Measurements from ENCODE around the gene AQP12B.

AQP12B gene

DNA sequence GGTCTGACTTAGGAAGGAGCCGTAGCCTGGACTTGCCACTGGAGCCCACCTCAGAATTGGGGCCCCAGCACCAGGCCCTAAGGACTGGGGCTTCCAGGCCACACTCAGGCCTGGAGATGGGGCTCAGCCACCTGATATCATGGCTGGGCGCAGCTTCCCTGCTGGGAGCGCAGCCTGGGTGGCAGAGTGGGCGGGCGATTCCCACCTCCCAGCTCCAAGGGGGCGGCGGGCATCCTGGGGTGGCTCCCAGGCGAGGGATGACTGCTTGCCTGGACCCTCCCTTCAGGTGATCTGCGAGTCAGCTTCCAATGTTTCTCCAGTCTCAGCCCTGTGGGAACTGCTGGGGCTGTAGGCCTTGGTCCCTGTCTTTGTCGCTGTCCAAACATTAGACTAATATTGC, 37.3 kb downstream of the AQP12B start:
- no peaks in the 10 kb centered on the region for H3K36me3 ChIP-seq (ENCODE audit: insufficient read depth, low read length)
- H4K20me1 ChIP-seq (ENCODE audit: insufficient read depth, low read length) = peaks cover 9% of the 10 kb centered on the region; the same call in 1 of the 2 replicates
- H3K79me2 ChIP-seq (ENCODE audit: insufficient read depth, low read length) = no peaks in the 10 kb centered on the region
- no peak for ATAC-seq (ENCODE audit: insufficient read depth, low read depth)
- no peaks in the 10 kb centered on the region for H3K9me3 ChIP-seq (ENCODE audit: insufficient read depth, low read length, severe bottlenecking)
- no peak overlapping the region for H3K27ac ChIP-seq (ENCODE audit: low read length)
- H3K27me3 ChIP-seq (ENCODE audit: insufficient read depth, low read length, poor library complexity) = peaks cover 13% of the 10 kb centered on the region
- no peak overlapping the region for H3K9ac ChIP-seq (ENCODE audit: low read depth, low read length)
- no peak overlapping the region for H3K4me2 ChIP-seq (ENCODE audit: insufficient read depth, low read length)
- no peak for DNase-seq
- H3K4me3 ChIP-seq (ENCODE audit: low read depth in 1 of 2, low read length in 2 of 2) = no peak overlapping the region
- no peak overlapping the region for H2AFZ ChIP-seq (ENCODE audit: low read depth, low read length)
- TF ChIP-seq CTCF (IDR thresholded peaks at IDR 0.05; ENCODE audit: borderline replicate concordance, extremely low read depth, low read length, poor library complexity, severe bottlenecking) (no peak), EZH2 (IDR thresholded peaks at IDR 0.05; ENCODE audit: borderline replicate concordance, low read depth, low read length, severe bottlenecking) (no peak)
- H3K4me1 ChIP-seq (ENCODE audit: insufficient read depth, low read length) = no peaks in the 10 kb centered on the region

DNA sequence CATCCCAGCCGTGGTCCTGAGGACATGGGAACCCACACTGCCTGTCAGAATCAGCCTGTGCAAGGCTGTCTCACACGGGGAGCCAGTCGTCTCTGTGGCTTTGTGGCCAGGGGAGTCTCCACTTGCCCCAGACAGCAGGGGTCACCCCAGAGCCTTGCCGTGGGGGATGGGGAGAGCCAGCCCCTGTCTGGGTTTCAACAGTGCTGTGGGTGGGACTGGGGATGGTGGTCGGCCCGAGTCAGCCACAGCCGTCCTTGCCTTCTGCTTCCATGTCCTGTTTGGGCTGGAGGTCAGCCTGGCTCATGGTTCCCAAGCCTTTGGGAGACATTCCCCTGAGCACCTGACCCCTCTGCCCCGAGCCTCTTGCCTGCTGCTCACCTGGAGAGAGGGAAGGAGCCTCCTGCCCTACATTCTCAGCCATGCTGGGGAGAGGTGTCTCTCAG, 37.8 kb downstream of the AQP12B start:
- no peaks in the 10 kb centered on the region for H3K36me3 ChIP-seq (ENCODE audit: insufficient read depth, low read length)
- TF ChIP-seq CTCF (IDR thresholded peaks at IDR 0.05; ENCODE audit: borderline replicate concordance, extremely low read depth, low read length, poor library complexity, severe bottlenecking) (no peak), EZH2 (IDR thresholded peaks at IDR 0.05; ENCODE audit: borderline replicate concordance, low read depth, low read length, severe bottlenecking) (no peak)
- no peaks in the 10 kb centered on the region for H3K9me3 ChIP-seq (ENCODE audit: insufficient read depth, low read length, severe bottlenecking)
- H3K4me3 ChIP-seq (ENCODE audit: low read depth in 1 of 2, low read length in 2 of 2) = no peak overlapping the region
- no peak overlapping the region for H3K27ac ChIP-seq (ENCODE audit: low read length)
- peaks cover 9% of the 10 kb centered on the region; the same call in 1 of the 2 replicates for H4K20me1 ChIP-seq (ENCODE audit: insufficient read depth, low read length)
- no peak overlapping the region for H3K4me2 ChIP-seq (ENCODE audit: insufficient read depth, low read length)
- no peak for DNase-seq
- H3K79me2 ChIP-seq (ENCODE audit: insufficient read depth, low read length) = no peaks in the 10 kb centered on the region
- H3K9ac ChIP-seq (ENCODE audit: low read depth, low read length) = no peak overlapping the region
- H3K27me3 ChIP-seq (ENCODE audit: insufficient read depth, low read length, poor library complexity) = peaks cover 9% of the 10 kb centered on the region
- no peaks in the 10 kb centered on the region for H3K4me1 ChIP-seq (ENCODE audit: insufficient read depth, low read length)
- ATAC-seq (ENCODE audit: insufficient read depth, low read depth) = no peak
- no peak overlapping the region for H2AFZ ChIP-seq (ENCODE audit: low read depth, low read length)

DNA sequence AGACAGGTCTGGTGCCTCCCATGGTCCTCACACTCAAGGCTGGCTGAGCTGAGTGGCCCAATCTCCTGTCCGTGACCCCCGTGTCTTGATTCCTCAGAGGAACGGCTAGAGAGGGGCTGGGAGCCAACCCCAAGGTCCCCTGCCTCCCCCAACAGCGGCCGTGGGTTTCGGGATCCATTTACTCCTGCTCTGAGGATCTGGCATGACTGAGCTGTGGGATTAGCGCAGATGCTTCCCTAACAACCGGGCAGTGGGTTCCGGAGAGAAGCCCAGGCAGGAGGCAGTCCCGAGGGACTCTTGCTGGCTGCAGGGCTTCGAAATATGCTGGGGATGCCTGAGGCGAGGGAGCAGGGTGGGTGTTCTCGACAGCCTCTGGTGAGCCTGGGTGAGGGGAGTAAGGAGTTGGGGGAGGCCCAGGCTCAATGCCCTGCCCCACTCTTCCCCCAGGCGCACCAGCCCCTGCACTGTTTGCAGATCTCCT, 38.5 kb downstream of the AQP12B start:
- H2AFZ ChIP-seq (ENCODE audit: low read depth, low read length) = no peak overlapping the region
- H3K27ac ChIP-seq (ENCODE audit: low read length) = no peak overlapping the region
- no peak; the same call in 2 of the 3 replicates for ATAC-seq (ENCODE audit: insufficient read depth, low read depth)
- H3K9ac ChIP-seq (ENCODE audit: low read depth, low read length) = no peak overlapping the region
- no peaks in the 10 kb centered on the region for H3K36me3 ChIP-seq (ENCODE audit: insufficient read depth, low read length)
- H3K4me2 ChIP-seq (ENCODE audit: insufficient read depth, low read length) = no peak overlapping the region
- DNase-seq = no peak
- H3K4me3 ChIP-seq (ENCODE audit: low read depth in 1 of 2, low read length in 2 of 2) = no peak overlapping the region
- H4K20me1 ChIP-seq (ENCODE audit: insufficient read depth, low read length) = peaks cover 9% of the 10 kb centered on the region; the same call in 1 of the 2 replicates
- no peaks in the 10 kb centered on the region for H3K79me2 ChIP-seq (ENCODE audit: insufficient read depth, low read length)
- no peaks in the 10 kb centered on the region for H3K4me1 ChIP-seq (ENCODE audit: insufficient read depth, low read length)
- H3K27me3 ChIP-seq (ENCODE audit: insufficient read depth, low read length, poor library complexity) = peaks cover 9% of the 10 kb centered on the region
- TF ChIP-seq EZH2 (IDR thresholded peaks at IDR 0.05; ENCODE audit: borderline replicate concordance, low read depth, low read length, severe bottlenecking) (no peak), CTCF (IDR thresholded peaks at IDR 0.05; ENCODE audit: borderline replicate concordance, extremely low read depth, low read length, poor library complexity, severe bottlenecking) (no peak)
- H3K9me3 ChIP-seq (ENCODE audit: insufficient read depth, low read length, severe bottlenecking) = no peaks in the 10 kb centered on the region

GRCh38 chr2:240643811-240644150, 38.9 kb downstream of the AQP12B start:
- ATAC-seq (ENCODE audit: insufficient read depth, low read depth) = no peak
- no peaks in the 10 kb centered on the region for H3K79me2 ChIP-seq (ENCODE audit: insufficient read depth, low read length)
- TF ChIP-seq CTCF (IDR thresholded peaks at IDR 0.05; ENCODE audit: borderline replicate concordance, extremely low read depth, low read length, poor library complexity, severe bottlenecking) = no peak
- TF ChIP-seq EZH2 (IDR thresholded peaks at IDR 0.05; ENCODE audit: borderline replicate concordance, low read depth, low read length, severe bottlenecking) = no peak

More at GRCh38 chr2:240643811-240644150, 38.9 kb downstream of the AQP12B start:
- peaks cover 6% of the 10 kb centered on the region for H3K27me3 ChIP-seq (ENCODE audit: insufficient read depth, low read length, poor library complexity)
- no peaks in the 10 kb centered on the region for H3K4me1 ChIP-seq (ENCODE audit: insufficient read depth, low read length)
- H3K9me3 ChIP-seq (ENCODE audit: insufficient read depth, low read length, severe bottlenecking) = no peaks in the 10 kb centered on the region
- no peak overlapping the region for H3K4me2 ChIP-seq (ENCODE audit: insufficient read depth, low read length)
- no peak overlapping the region for H3K4me3 ChIP-seq (ENCODE audit: low read depth in 1 of 2, low read length in 2 of 2)
- H3K9ac ChIP-seq (ENCODE audit: low read depth, low read length) = no peak overlapping the region
- no peak overlapping the region for H3K27ac ChIP-seq (ENCODE audit: low read length)
- no peaks in the 10 kb centered on the region for H3K36me3 ChIP-seq (ENCODE audit: insufficient read depth, low read length)
- H2AFZ ChIP-seq (ENCODE audit: low read depth, low read length) = no peak overlapping the region
- no peak for DNase-seq
- H4K20me1 ChIP-seq (ENCODE audit: insufficient read depth, low read length) = peaks cover 9% of the 10 kb centered on the region; the same call in 1 of the 2 replicates
